AG09319 (cell line): ENCODE data around the gene MGP.

Source experiments
- DNase-seq: peaks from one replicate; pipeline ENCODE4 v3.0.0-alpha.2; 2010; ENCODE audit warnings: low read depth; ENCODE audit errors: extremely low read depth
- CTCF ChIP-seq: IDR thresholded peaks from 2 replicates; pipeline ENCODE4 v1.5.1; 2011; ENCODE audit warnings: low read depth, mild to moderate bottlenecking, inconsistent platforms, low read length, moderate library complexity

Gene MGP

GRCh38 chr12:14846876-14847580, 38.6 kb downstream of the MGP start:
- no peak for TF ChIP-seq CTCF
- DNase-seq: no peak

GRCh38 chr12:14846042-14846587, 39.5 kb downstream of the MGP start:
- TF ChIP-seq CTCF: no peak
- DNase-seq: no peak

GRCh38 chr12:14845350-14845750, 40.3 kb downstream of the MGP start:
- DNase-seq: no peak
- TF ChIP-seq CTCF: peak; percentile 67

GRCh38 chr12:14844401-14844800, 41.3 kb downstream of the MGP start:
- TF ChIP-seq CTCF: no peak
- no peak for DNase-seq

GRCh38 chr12:14843425-14843887, 42.2 kb downstream of the MGP start, which contains the start of gene ART4:
Gene ART4, minus strand, starts transcription at chr12:14843526. Its CDS starts 413 bp downstream, at chr12:14843113.
- no peak for TF ChIP-seq CTCF
- DNase-seq: no peak

- TF ChIP-seq CTCF: no peak
- DNase-seq: no peak
Measured at GRCh38 chr12:14842315-14842714, 43.3 kb downstream of the MGP start.

GRCh38 chr12:14841761-14842160, 43.9 kb downstream of the MGP start:
- no peak for DNase-seq
- TF ChIP-seq CTCF: no peak
